Immature natural killer cell (primary cell): ENCODE data around the gene BCR. TPM values are rescaled to one million over a fixed set of nuclear protein-coding genes. Genes with fewer than 3 reads are reported as not detected.

Experiments
- DNase-seq, 3 donors: peaks; one replicate each; pipeline ENCODE4 v3.0.0; 2022; ENCODE audit warnings: mixed read lengths in 1 of 3
- H3K27ac Mint-ChIP-seq, 6 donors: one replicate each; pipeline ENCODE4 v1.8.0; 2020; ENCODE audit warnings: mixed read lengths in 6 of 6, mild to moderate bottlenecking in 5 of 6, inconsistent platforms in 4 of 6, moderate library complexity in 3 of 6
- H3K27me3 Mint-ChIP-seq, 3 donors: one replicate each; pipeline ENCODE4 v1.8.0; 2020 to 2021; ENCODE audit warnings: low read depth in 3 of 3, mild to moderate bottlenecking in 3 of 3, mixed read lengths in 3 of 3, moderate library complexity in 3 of 3, inconsistent platforms in 1 of 3
- H3K36me3 Mint-ChIP-seq, 3 donors: one replicate each; pipeline ENCODE4 v1.8.0; 2020; ENCODE audit warnings: mixed read lengths in 3 of 3, inconsistent platforms in 2 of 3, mild to moderate bottlenecking in 2 of 3
- H3K4me1 Mint-ChIP-seq, 2 donors: one replicate each; pipeline ENCODE4 v1.8.0; 2020; ENCODE audit warnings: inconsistent platforms in 2 of 2, mild to moderate bottlenecking in 2 of 2, mixed read lengths in 2 of 2, moderate library complexity in 1 of 2
- H3K4me3 Mint-ChIP-seq, 5 donors: one replicate each; pipeline ENCODE4 v1.8.0; 2020; ENCODE audit warnings: mild to moderate bottlenecking in 5 of 5, mixed read lengths in 5 of 5, inconsistent platforms in 3 of 5, moderate library complexity in 3 of 5
- H3K9me3 Mint-ChIP-seq, 6 donors: one replicate each; pipeline ENCODE4 v1.8.0; 2020; ENCODE audit warnings: mild to moderate bottlenecking in 6 of 6, mixed read lengths in 6 of 6, inconsistent platforms in 4 of 6, moderate library complexity in 3 of 6
- polyA plus RNA-seq, 3 donors: library from polyadenylated mRNA; unstranded; fragments of 300-500 nt; fragmentation: Illumina TruSeq; gene quantifications; one replicate each; pipeline ENCODE4 v1.2.3, GENCODE V29; 2021

Gene BCR
- polyA plus RNA-seq, 3 donors from 2014 or later = 4.1 to 12.5 (median 5.6) TPM

GRCh38 chr22:23276656-23277582 lies 96.6 kb downstream of the BCR start:
- H3K27me3 Mint-ChIP-seq = peaks cover 2 to 23% (median 15%) of the 10 kb centered on the region in 3 donors
- peaks cover 6 to 18% (median 9%) of the 10 kb centered on the region in 3 donors for H3K36me3 Mint-ChIP-seq

GRCh38 chr22:23277583-23278295 lies 97.4 kb downstream of the BCR start:
- Mint-ChIP-seq H3K4me3 (peak overlapping the region in 1 of 5 donors; percentile 21), H3K4me1 (peaks cover 48 to 53% of the 10 kb centered on the region in 2 donors), H3K36me3 (peaks cover 6 to 14% (median 9%) of the 10 kb centered on the region in 3 donors), H3K27me3 (peaks cover 5 to 23% (median 15%) of the 10 kb centered on the region in 3 donors), H3K9me3 (peaks cover 0 to 1% (median 0%) of the 10 kb centered on the region in 6 donors), H3K27ac (peak overlapping the region; percentile 94 to 99 (median 98))
- DNase-seq = no peak

More at GRCh38 chr22:23276656-23277582, 96.6 kb downstream of the BCR start:
- Mint-ChIP-seq H3K4me1 (peaks cover 40 to 46% of the 10 kb centered on the region in 2 donors), H3K27ac (peak overlapping the region; percentile 94 to 99 (median 98)), H3K9me3 (peaks cover 0 to 1% (median 0%) of the 10 kb centered on the region in 6 donors), H3K4me3 (peak overlapping the region in 1 of 5 donors; percentile 18)
- no peak for DNase-seq

GRCh38 chr22:23278883-23279675 lies 98.8 kb downstream of the BCR start:
- H3K36me3 Mint-ChIP-seq = peaks cover 0 to 7% (median 0%) of the 10 kb centered on the region in 3 donors
- peaks cover 50 to 56% of the 10 kb centered on the region in 2 donors for H3K4me1 Mint-ChIP-seq
- peaks cover 3 to 20% (median 13%) of the 10 kb centered on the region in 3 donors for H3K27me3 Mint-ChIP-seq
- no peaks in the 10 kb centered on the region for H3K9me3 Mint-ChIP-seq
- peak; percentile 83 to 86 (median 85) for DNase-seq
- H3K4me3 Mint-ChIP-seq = peak overlapping the region; percentile 44 to 75 (median 70)
- H3K27ac Mint-ChIP-seq = peak overlapping the region; percentile 94 to 99 (median 98)

GRCh38 chr22:23279781-23280180 lies 99.5 kb downstream of the BCR start:
- Mint-ChIP-seq H3K9me3 (no peaks in the 10 kb centered on the region), H3K4me1 (peaks cover 50 to 56% of the 10 kb centered on the region in 2 donors), H3K27ac (peak overlapping the region; percentile 94 to 99 (median 98)), H3K36me3 (peaks cover 0 to 5% (median 0%) of the 10 kb centered on the region in 3 donors), H3K27me3 (peaks cover 3 to 20% (median 15%) of the 10 kb centered on the region in 3 donors), H3K4me3 (peak overlapping the region; percentile 36 to 75 (median 44))
- DNase-seq = no peak

- peaks cover 50 to 56% of the 10 kb centered on the region in 2 donors for H3K4me1 Mint-ChIP-seq
- DNase-seq = no peak
- peaks cover 0 to 6% (median 0%) of the 10 kb centered on the region in 3 donors for H3K36me3 Mint-ChIP-seq
- H3K27ac Mint-ChIP-seq = peak overlapping the region; percentile 94 to 99 (median 98)
- no peaks in the 10 kb centered on the region for H3K9me3 Mint-ChIP-seq
- H3K4me3 Mint-ChIP-seq = peak overlapping the region in 3 of 5 donors; percentile 27 to 41 (median 29)
- peaks cover 3 to 23% (median 19%) of the 10 kb centered on the region in 3 donors for H3K27me3 Mint-ChIP-seq
Observed at GRCh38 chr22:23280356-23281052, 100.2 kb downstream of the BCR start.

GRCh38 chr22:23281053-23281405 lies 100.7 kb downstream of the BCR start:
- Mint-ChIP-seq H3K27me3 (peaks cover 3 to 22% (median 20%) of the 10 kb centered on the region in 3 donors), H3K36me3 (peaks cover 0 to 6% (median 0%) of the 10 kb centered on the region in 3 donors), H3K27ac (peak overlapping the region; percentile 94 to 99 (median 98)), H3K4me1 (peaks cover 50 to 56% of the 10 kb centered on the region in 2 donors), H3K4me3 (peak overlapping the region in 3 of 5 donors; percentile 25 to 36 (median 27)), H3K9me3 (no peaks in the 10 kb centered on the region)
- DNase-seq = no peak

GRCh38 chr22:23281406-23282088 lies 101.2 kb downstream of the BCR start:
- peak overlapping the region; percentile 94 to 99 (median 98) for H3K27ac Mint-ChIP-seq
- peaks cover 5 to 20% (median 18%) of the 10 kb centered on the region in 3 donors for H3K27me3 Mint-ChIP-seq
- no peaks in the 10 kb centered on the region for H3K9me3 Mint-ChIP-seq
- H3K36me3 Mint-ChIP-seq = peaks cover 0 to 6% (median 0%) of the 10 kb centered on the region in 3 donors
- peak overlapping the region in 4 of 5 donors; percentile 14 to 58 (median 41) for H3K4me3 Mint-ChIP-seq
- H3K4me1 Mint-ChIP-seq = peaks cover 50 to 56% of the 10 kb centered on the region in 2 donors
- peak; percentile 89 to 93 (median 92) for DNase-seq

- peaks cover 9 to 20% (median 18%) of the 10 kb centered on the region in 3 donors for H3K27me3 Mint-ChIP-seq
- H3K4me3 Mint-ChIP-seq = peak overlapping the region in 4 of 5 donors; percentile 14 to 58 (median 41)
- no peaks in the 10 kb centered on the region for H3K9me3 Mint-ChIP-seq
- H3K27ac Mint-ChIP-seq = peak overlapping the region; percentile 94 to 99 (median 98)
- peaks cover 50 to 54% of the 10 kb centered on the region in 2 donors for H3K4me1 Mint-ChIP-seq
- H3K36me3 Mint-ChIP-seq = peaks cover 0 to 6% (median 0%) of the 10 kb centered on the region in 3 donors
- DNase-seq = no peak
Observed at GRCh38 chr22:23282089-23282501, 101.8 kb downstream of the BCR start.

GRCh38 chr22:23282516-23282915 lies 102.2 kb downstream of the BCR start:
- H3K36me3 Mint-ChIP-seq = peaks cover 0 to 6% (median 0%) of the 10 kb centered on the region in 3 donors
- H3K4me1 Mint-ChIP-seq = peaks cover 50 to 53% of the 10 kb centered on the region in 2 donors
- H3K4me3 Mint-ChIP-seq = no peak overlapping the region
- peak overlapping the region; percentile 20 to 99 (median 96) for H3K27ac Mint-ChIP-seq
- peaks cover 9 to 20% (median 18%) of the 10 kb centered on the region in 3 donors for H3K27me3 Mint-ChIP-seq
- H3K9me3 Mint-ChIP-seq = no peaks in the 10 kb centered on the region
- no peak for DNase-seq

- no peak overlapping the region for H3K4me3 Mint-ChIP-seq
- no peaks in the 10 kb centered on the region for H3K9me3 Mint-ChIP-seq
- H3K27me3 Mint-ChIP-seq = peaks cover 9 to 20% (median 18%) of the 10 kb centered on the region in 3 donors
- peaks cover 0 to 6% (median 0%) of the 10 kb centered on the region in 3 donors for H3K36me3 Mint-ChIP-seq
- H3K4me1 Mint-ChIP-seq = peaks cover 49 to 50% of the 10 kb centered on the region in 2 donors
- DNase-seq = no peak
- peak overlapping the region; percentile 20 to 96 (median 64) for H3K27ac Mint-ChIP-seq
Observed at GRCh38 chr22:23282986-23283385, 102.7 kb downstream of the BCR start.

GRCh38 chr22:23283591-23284503 lies 103.5 kb downstream of the BCR start:
- Mint-ChIP-seq H3K27ac (peak overlapping the region in 3 of 6 donors; percentile 12 to 71 (median 68)), H3K9me3 (no peaks in the 10 kb centered on the region), H3K27me3 (peaks cover 9 to 17% (median 14%) of the 10 kb centered on the region in 3 donors), H3K4me1 (peaks cover 41% of the 10 kb centered on the region in 2 donors), H3K36me3 (peaks cover 0 to 6% (median 0%) of the 10 kb centered on the region in 3 donors), H3K4me3 (no peak overlapping the region)
- DNase-seq = no peak
